T-helper 1 cell treated with Interleukin-12 subunit alpha and Interleukin-12 subunit beta and Interleukin-4 antibody, amounts not matched to agents 30 μg/mL and 1 μg/mL, for 36 hours (primary cell): Measurements from ENCODE around the gene NOVA1.

ENCODE experiments used
- H3K27ac Mint-ChIP-seq: one replicate; pipeline ENCODE4 v1.8.0; 2021; ENCODE audit warnings: mild to moderate bottlenecking, mixed read lengths
- H3K27me3 Mint-ChIP-seq: one replicate; pipeline ENCODE4 v1.8.0; 2021; ENCODE audit warnings: low read depth, mixed read lengths
- H3K36me3 Mint-ChIP-seq: one replicate; pipeline ENCODE4 v1.8.0; 2021; ENCODE audit warnings: low read depth, mixed read lengths
- H3K4me1 Mint-ChIP-seq: one replicate; pipeline ENCODE4 v1.8.0; 2021; ENCODE audit warnings: low read depth, mixed read lengths
- H3K4me3 Mint-ChIP-seq: one replicate; pipeline ENCODE4 v1.8.0; 2021; ENCODE audit warnings: mild to moderate bottlenecking, moderate library complexity, mixed read lengths
- H3K9me3 Mint-ChIP-seq: one replicate; pipeline ENCODE4 v1.8.0; 2021; ENCODE audit warnings: mixed read lengths

The NOVA1 gene

GRCh38 chr14:26531894-26532293, 65.9 kb downstream of the NOVA1 start:
- Mint-ChIP-seq H3K4me3 (no peak overlapping the region), H3K27ac (no peak overlapping the region), H3K4me1 (no peaks in the 10 kb centered on the region), H3K9me3 (peaks cover 39% of the 10 kb centered on the region), H3K36me3 (no peaks in the 10 kb centered on the region), H3K27me3 (no peaks in the 10 kb centered on the region)

GRCh38 chr14:26528415-26529182, 69.2 kb downstream of the NOVA1 start:
- Mint-ChIP-seq H3K36me3 (no peaks in the 10 kb centered on the region), H3K27ac (no peak overlapping the region), H3K4me1 (no peaks in the 10 kb centered on the region), H3K4me3 (no peak overlapping the region), H3K9me3 (peaks cover 34% of the 10 kb centered on the region), H3K27me3 (no peaks in the 10 kb centered on the region)

DNA sequence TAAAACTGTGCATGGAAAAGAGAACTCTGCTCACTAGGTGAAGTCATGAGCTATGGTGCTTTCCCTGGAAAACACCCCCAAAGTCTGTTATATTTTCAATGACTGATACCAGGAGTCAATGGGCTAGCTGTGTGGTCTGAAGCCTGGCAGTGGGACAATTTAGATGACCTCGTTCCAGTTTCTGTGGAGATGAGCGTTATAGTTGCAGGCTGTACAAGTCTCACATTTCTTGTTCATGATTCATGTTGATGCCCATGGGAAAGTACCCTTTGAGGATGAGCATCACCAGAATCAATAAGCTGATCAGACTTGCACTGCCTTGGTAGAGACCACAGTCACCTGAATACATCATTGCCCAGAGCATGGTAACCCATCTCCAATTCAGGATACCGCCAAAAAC, 70.7 kb downstream of the NOVA1 start:
- no peaks in the 10 kb centered on the region for H3K4me1 Mint-ChIP-seq
- no peaks in the 10 kb centered on the region for H3K27me3 Mint-ChIP-seq
- H3K9me3 Mint-ChIP-seq = peaks cover 34% of the 10 kb centered on the region
- no peak overlapping the region for H3K4me3 Mint-ChIP-seq
- no peaks in the 10 kb centered on the region for H3K36me3 Mint-ChIP-seq
- H3K27ac Mint-ChIP-seq = no peak overlapping the region

DNA sequence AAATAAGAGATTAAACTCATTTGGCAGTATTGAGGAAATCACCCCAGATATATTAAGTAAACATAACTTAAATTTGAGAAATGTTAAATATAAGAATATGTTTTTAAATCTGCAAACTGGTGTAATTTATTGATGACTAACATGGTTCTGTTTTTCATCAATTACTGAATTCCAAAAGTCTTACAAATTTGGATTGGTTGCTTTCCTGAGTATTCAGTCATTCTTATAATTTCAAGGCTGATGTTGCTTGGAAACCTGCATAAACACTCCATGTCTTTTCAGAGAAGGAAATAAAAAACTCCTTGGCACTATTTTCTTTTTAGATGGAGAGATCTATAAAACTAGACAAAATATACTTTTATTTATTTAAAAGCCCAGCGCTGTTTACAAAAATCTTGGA, 71.7 kb downstream of the NOVA1 start:
- Mint-ChIP-seq H3K4me3 (no peak overlapping the region), H3K9me3 (peaks cover 26% of the 10 kb centered on the region), H3K27me3 (no peaks in the 10 kb centered on the region), H3K27ac (no peak overlapping the region), H3K4me1 (no peaks in the 10 kb centered on the region), H3K36me3 (no peaks in the 10 kb centered on the region)

GRCh38 chr14:26525085-26525484, 72.7 kb downstream of the NOVA1 start:
- Mint-ChIP-seq H3K36me3 (no peaks in the 10 kb centered on the region), H3K4me3 (no peak overlapping the region), H3K27me3 (no peaks in the 10 kb centered on the region), H3K4me1 (no peaks in the 10 kb centered on the region), H3K9me3 (peaks cover 23% of the 10 kb centered on the region), H3K27ac (no peak overlapping the region)

- no peak overlapping the region for H3K4me3 Mint-ChIP-seq
Measured at GRCh38 chr14:26522967-26523366, 74.9 kb downstream of the NOVA1 start.

GRCh38 chr14:26517771-26518170, 80.1 kb downstream of the NOVA1 start:
- Mint-ChIP-seq H3K36me3 (no peaks in the 10 kb centered on the region), H3K4me3 (no peak overlapping the region), H3K9me3 (peaks cover 9% of the 10 kb centered on the region)

More at GRCh38 chr14:26522967-26523366, 74.9 kb downstream of the NOVA1 start:
- Mint-ChIP-seq H3K27me3 (no peaks in the 10 kb centered on the region), H3K4me1 (no peaks in the 10 kb centered on the region), H3K9me3 (peaks cover 14% of the 10 kb centered on the region), H3K27ac (no peak overlapping the region), H3K36me3 (no peaks in the 10 kb centered on the region)

GRCh38 chr14:26500028-26500427, 97.8 kb downstream of the NOVA1 start:
- no peak overlapping the region for H3K4me3 Mint-ChIP-seq
- no peaks in the 10 kb centered on the region for H3K36me3 Mint-ChIP-seq
- H3K4me1 Mint-ChIP-seq = no peaks in the 10 kb centered on the region

More at GRCh38 chr14:26517771-26518170, 80.1 kb downstream of the NOVA1 start:
- H3K4me1 Mint-ChIP-seq = no peaks in the 10 kb centered on the region
- no peaks in the 10 kb centered on the region for H3K27me3 Mint-ChIP-seq
- no peak overlapping the region for H3K27ac Mint-ChIP-seq

GRCh38 chr14:26499546-26499945, 98.3 kb downstream of the NOVA1 start:
- Mint-ChIP-seq H3K27ac (no peak overlapping the region), H3K27me3 (no peaks in the 10 kb centered on the region), H3K4me1 (no peaks in the 10 kb centered on the region), H3K36me3 (no peaks in the 10 kb centered on the region), H3K9me3 (peaks cover 11% of the 10 kb centered on the region), H3K4me3 (no peak overlapping the region)

More at GRCh38 chr14:26500028-26500427, 97.8 kb downstream of the NOVA1 start:
- Mint-ChIP-seq H3K27me3 (no peaks in the 10 kb centered on the region), H3K9me3 (peaks cover 11% of the 10 kb centered on the region), H3K27ac (no peak overlapping the region)

- Mint-ChIP-seq H3K27ac (no peak overlapping the region), H3K27me3 (no peaks in the 10 kb centered on the region), H3K9me3 (peaks cover 19% of the 10 kb centered on the region), H3K4me3 (no peak overlapping the region), H3K36me3 (no peaks in the 10 kb centered on the region), H3K4me1 (no peaks in the 10 kb centered on the region)
Measured at GRCh38 chr14:26486922-26487321, 110.9 kb downstream of the NOVA1 start.

DNA sequence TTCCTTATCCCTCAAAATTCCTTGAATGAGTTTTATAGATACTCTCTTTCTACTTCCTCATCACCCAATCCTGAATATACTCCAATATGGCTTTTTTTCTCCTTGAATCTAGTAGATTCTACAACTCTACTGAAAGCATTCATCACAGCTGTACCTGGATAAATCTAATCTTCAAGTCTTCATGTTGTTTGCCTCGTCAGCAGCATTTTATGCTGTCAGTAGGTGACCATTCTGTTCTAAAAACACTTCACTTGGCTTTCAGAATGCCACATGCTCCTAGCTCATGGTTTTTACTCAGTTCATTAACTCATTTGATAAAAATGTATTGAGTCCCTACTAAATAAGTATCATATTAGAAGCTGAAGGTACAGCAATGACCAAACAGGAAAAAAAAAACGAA, 113.3 kb downstream of the NOVA1 start:
- no peaks in the 10 kb centered on the region for H3K27me3 Mint-ChIP-seq
- no peaks in the 10 kb centered on the region for H3K36me3 Mint-ChIP-seq
- no peaks in the 10 kb centered on the region for H3K4me1 Mint-ChIP-seq
- no peak overlapping the region for H3K4me3 Mint-ChIP-seq
- peaks cover 20% of the 10 kb centered on the region for H3K9me3 Mint-ChIP-seq
- H3K27ac Mint-ChIP-seq = no peak overlapping the region

GRCh38 chr14:26478967-26479366, 118.9 kb downstream of the NOVA1 start:
- Mint-ChIP-seq H3K27me3 (no peaks in the 10 kb centered on the region), H3K27ac (no peak overlapping the region), H3K4me1 (no peaks in the 10 kb centered on the region), H3K36me3 (no peaks in the 10 kb centered on the region), H3K9me3 (peaks cover 11% of the 10 kb centered on the region), H3K4me3 (no peak overlapping the region)

GRCh38 chr14:26466862-26467261, 131.0 kb downstream of the NOVA1 start:
- no peaks in the 10 kb centered on the region for H3K27me3 Mint-ChIP-seq
- H3K27ac Mint-ChIP-seq = no peak overlapping the region
- H3K4me3 Mint-ChIP-seq = no peak overlapping the region
- no peaks in the 10 kb centered on the region for H3K36me3 Mint-ChIP-seq
- H3K4me1 Mint-ChIP-seq = no peaks in the 10 kb centered on the region
- peaks cover 32% of the 10 kb centered on the region for H3K9me3 Mint-ChIP-seq

DNA sequence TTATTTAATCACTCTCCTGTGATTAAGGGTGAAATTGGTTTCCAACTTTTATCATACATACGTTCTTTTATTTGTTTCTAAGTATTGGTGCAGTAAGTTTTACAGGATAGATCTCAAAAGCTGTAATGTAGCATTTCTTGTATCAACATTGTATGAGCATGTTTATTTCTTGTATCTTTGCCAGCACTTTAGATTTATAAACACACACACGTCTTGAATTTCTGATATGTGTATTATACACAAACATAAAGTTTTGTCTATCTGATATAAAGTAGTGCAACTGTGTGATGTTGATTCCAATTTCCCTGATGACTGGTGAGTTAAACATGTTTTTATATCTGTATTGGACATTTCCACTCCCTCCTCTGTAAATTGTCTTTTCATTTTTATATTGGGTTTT, 134.7 kb downstream of the NOVA1 start:
- Mint-ChIP-seq H3K27ac (no peak overlapping the region), H3K9me3 (peaks cover 34% of the 10 kb centered on the region), H3K36me3 (no peaks in the 10 kb centered on the region), H3K27me3 (no peaks in the 10 kb centered on the region), H3K4me1 (no peaks in the 10 kb centered on the region), H3K4me3 (no peak overlapping the region)

GRCh38 chr14:26454105-26454504, 143.7 kb downstream of the NOVA1 start:
- Mint-ChIP-seq H3K36me3 (no peaks in the 10 kb centered on the region), H3K4me1 (no peaks in the 10 kb centered on the region), H3K27me3 (no peaks in the 10 kb centered on the region), H3K27ac (no peak overlapping the region), H3K9me3 (peaks cover 23% of the 10 kb centered on the region), H3K4me3 (no peak overlapping the region)
